ENCODE data around the gene HM13. TPM values are rescaled to one million over a fixed set of nuclear protein-coding genes. Genes with fewer than 3 reads are reported as not detected.
"Not testable (repeated sequence)": the region's sequence is repeated elsewhere in the genome, so short reads cannot be mapped to it uniquely, and the experiment has no call there.

The HM13 gene
- total RNA-seq, 1 donor from 2014 or later: 79.2 TPM

DNA sequence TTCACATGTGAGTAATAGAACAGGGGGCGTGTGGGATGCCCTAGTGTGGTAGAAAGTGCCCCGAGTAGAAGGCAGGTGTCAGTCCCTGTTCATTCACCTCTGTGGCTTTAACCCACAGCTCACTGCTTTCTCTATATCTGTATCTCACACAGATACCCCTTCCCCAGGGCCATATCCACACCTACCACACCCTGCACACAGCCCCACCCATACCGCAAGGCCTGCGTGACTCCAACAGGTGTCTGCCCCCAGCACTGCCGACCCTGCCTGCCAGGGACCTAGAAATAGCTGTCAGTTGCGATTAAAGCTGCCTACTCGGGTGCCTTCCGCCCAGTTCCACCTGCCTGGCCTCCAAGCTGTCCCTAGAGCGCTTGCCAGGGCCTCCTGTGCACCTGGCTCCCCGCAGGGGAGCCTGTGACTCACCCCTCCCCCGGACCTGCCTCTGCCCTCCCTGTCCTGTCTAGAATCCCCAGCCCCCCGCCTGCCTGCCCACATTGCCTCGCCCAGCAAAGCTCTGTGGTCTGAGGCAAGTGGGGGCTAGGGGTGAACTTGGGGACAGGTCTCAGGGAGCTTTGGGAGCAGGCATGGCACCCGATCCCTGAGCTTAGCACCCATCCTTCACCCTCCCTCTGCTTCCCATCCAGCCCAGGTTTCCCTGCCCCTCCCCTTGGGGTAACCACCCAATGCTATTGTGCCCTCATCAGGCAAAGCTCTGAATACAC lies 52.6 kb downstream of the HM13 start:
- DNase-seq (ENCODE audit: low read depth): peak; percentile 65

DNA sequence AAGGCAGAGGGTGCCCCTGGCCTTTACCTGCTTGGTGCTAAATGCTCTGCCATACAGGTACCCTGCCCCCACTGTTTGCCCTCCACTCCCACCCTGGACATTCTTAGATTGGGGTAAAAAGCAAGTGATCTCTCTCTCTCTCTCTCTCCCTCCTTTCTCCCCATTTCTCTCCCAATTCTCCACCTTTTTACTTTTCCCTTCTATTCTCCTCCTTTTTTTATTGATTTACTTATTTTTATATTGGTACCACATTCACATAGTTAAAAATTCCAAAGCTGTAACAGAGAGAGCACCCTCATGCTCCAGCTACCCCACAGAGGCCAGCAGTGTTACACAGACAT lies 53.1 kb downstream of the HM13 start:
- no peak for DNase-seq (ENCODE audit: low read depth)

DNA sequence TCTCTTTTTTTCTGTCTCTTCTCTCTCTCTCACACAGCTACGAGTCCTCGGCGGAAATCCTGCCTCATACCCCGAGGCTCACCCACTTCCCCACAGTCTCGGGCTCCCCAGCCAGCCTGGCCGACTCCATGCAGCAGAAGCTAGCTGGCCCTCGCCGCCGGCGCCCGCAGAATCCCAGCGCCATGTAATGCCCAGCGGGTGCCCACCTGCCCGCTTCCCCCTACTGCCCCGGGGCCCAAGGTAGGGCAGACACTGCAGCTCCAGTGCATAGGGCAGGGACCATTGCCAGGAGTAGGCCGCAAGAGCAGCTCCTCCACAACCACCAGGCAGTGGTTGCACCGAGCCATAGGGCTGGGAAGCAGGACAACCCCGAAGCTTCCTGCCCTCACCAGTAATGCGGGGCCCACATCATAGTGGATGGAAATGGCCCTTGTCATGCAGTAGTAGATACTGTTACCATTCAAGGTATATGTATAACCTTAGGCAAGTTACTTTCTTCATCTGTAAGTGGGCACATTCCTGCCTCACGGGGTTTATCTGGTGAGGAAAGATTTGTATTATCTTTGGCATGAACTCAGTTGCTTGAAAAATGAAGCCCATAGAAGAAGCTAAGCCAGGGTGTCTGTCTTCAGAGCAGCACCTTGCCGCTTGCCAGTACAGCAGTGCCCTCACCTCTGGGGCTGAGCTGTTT lies 53.9 kb downstream of the HM13 start:
- DNase-seq (ENCODE audit: low read depth): no peak

DNA sequence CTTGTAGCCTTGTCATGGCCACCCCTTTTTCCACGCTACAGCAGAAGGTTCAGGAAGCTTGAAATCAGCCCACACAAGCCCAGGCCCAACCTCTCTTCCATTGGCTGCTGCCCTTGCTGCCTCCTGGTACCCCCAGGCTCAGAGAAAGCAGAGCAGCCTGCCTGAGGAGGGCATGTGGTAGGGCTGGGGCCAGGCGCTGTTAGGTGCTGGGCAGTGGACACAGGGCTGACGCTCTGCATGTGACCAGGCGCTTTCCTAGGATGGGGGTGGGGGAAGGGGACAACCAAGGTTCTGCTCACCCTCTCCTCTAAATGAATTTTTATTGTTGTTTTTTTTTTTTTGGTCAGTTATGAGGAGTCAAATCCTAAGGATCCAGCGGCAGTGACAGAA lies 54.5 kb downstream of the HM13 start:
- no peak for DNase-seq (ENCODE audit: low read depth)

DNA sequence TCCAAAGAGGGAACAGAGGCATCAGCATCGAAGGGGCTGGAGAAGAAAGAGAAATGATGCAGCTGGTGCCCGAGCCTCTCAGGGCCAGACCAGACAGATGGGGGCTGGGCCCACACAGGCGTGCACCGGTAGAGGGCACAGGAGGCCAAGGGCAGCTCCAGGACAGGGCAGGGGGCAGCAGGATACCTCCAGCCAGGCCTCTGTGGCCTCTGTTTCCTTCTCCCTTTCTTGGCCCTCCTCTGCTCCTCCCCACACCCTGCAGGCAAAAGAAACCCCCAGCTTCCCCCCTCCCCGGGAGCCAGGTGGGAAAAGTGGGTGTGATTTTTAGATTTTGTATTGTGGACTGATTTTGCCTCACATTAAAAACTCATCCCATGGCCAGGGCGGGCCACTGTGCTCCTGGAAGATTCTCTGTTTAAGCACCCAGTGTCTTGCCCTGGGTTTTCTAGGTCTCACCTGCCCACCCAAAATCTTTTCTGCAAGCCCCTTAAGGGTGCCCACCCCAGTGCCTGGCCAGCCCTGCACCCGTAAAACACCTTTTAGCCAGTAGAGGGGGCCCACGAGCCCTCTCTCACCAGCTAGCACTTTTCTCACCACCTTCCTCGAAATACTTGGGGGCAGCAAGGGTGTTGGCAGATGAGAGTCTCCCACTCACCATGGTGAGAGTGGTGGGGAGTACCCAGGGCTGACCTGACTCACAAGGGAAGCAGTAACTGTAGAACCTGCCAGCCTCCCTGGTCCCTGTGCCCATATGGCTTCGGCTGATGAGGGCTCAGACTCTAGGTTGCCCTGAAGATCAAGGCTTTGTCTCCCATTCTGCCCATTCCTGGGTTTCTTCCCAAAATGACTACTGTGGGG lies 55.1 kb downstream of the HM13 start:
- DNase-seq (ENCODE audit: low read depth): peak; percentile 65

DNA sequence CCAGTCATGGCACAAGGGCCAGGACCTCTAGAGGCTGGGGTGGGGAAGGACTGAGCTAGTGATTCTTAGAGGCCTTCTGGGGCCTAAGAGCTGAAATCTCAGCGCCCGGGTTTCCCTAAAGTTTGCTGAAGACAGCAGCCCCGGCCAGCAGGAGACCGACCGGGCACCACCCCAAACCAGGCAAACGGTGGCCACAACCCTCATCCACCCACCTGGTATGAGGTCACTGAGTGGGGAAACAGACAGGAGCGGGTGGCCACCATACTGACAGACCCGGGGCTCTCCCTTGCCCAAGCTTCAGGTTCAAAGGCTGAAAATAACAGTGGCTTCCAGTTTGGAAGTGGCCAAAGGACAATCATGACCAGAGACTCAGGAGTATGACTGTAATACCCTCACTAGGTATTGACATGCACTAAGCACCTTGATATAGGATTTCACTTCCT lies 55.8 kb downstream of the HM13 start:
- DNase-seq (ENCODE audit: low read depth): peak; percentile 63

DNA sequence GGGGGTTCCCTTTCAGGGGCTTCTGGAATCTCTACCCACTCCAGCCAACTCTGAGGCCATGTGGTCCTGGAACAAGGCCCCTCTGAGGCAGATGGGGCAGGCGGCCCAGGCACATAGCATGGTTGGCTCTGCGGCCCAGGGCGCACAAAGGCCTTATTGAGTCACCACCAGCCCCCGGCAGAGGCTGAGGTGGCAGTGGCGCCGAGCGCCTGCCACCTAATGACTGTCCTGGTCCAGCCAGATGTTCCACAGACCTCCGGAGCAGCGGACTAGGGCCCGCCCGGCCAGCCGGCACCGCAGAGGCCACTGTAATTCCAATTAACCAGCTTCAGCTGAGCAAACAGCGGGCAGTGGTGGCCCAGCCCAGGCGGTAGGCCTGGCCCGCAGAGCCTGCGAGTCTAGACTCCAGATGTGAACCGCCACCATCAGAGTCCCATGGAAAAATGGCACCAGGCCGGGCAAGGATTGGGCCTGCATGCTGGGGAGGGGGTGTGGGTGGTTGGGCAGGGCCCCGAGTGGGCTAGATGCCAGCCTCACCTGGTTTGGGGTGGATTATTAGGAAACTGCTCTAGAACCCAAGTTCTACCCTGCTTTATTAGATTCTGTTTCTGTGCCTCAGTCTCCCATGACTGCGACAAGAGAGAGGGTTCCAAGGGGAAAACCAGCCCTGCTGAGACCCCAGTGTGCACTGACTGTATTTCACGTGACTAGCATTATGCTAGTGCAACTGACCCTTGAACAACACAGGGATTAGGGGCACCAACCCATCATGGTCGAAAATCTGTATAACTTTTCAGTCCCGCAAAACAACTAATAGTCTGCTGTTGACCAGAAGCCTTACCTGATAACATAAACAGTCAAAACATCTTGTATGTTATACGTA lies 56.7 kb downstream of the HM13 start:
- DNase-seq (ENCODE audit: low read depth): peak; percentile 79

DNA sequence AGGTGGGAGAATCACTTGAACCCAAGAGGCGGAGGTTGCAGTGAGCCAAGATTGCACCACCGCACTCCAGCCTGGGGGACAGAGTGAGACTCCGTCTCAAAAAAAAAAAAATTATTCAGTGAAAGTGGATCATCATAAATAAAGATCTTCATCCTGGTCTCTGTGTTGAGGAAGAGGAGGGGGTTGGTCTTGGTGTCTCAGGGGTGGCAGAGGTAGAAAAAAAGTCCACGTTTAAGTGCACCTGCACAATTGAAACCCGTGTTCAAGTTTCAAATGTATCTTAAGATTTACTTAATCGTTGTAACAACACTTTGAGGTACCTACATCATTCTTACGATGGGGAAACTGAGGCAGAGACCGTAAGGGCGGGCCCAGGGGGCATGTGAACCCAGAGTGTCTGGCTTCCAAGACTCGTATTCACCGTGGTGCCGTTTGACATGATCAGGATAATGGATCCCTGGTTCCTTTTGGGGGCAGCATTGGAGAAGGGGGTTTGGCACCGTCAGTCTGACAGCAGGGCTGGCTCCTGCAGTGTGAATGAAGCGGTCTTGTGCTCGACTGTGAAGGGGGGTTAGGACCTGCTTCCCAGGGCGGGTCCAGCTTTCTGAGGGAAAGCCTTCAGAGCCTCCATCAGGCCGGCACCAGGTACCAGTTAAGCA lies 57.9 kb downstream of the HM13 start:
- no peak for DNase-seq (ENCODE audit: low read depth)

DNA sequence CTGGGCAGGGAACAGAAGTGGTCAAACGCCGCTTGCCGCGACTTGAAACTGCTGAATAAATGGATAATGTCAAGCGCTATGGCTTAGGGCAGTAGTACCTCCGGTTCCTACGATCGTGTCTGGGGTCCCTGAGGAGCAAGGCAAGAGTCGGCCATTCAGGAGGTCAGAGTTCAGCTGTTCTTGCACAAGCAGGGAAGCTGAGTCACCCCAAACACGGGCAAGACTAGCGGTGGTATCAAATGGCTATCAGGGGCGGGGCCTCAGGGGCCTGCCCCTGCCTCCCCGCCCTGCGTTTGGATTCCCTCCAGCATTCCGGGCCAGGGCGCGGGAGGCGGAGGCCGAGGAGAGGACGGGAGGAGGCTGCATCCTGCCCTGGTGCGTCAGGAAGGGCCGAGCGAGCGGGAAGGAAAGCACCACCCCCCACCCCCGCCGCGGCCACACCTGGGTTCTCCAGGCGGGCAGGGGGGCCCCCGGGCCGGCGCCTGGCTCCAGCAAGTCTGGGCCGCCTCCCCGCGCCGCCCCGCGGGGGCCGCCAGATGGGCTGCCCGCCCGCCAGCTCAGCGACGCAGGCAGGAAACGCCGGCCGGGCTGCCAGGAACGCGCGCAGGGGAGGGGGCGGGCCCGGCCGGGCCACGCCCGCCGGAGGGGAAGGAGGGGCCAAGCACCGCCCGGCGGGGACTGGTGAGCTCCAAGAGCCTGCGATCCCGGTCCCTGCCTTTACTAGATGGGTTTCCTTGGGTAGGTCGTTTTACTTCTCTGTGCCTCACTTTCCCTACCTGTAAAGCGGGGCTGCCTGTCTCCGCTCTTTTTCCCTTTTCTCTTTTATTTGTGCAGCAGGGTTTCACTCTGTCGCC lies 58.7 kb downstream of the HM13 start:
- peak; percentile 99 for DNase-seq (ENCODE audit: low read depth)

DNA sequence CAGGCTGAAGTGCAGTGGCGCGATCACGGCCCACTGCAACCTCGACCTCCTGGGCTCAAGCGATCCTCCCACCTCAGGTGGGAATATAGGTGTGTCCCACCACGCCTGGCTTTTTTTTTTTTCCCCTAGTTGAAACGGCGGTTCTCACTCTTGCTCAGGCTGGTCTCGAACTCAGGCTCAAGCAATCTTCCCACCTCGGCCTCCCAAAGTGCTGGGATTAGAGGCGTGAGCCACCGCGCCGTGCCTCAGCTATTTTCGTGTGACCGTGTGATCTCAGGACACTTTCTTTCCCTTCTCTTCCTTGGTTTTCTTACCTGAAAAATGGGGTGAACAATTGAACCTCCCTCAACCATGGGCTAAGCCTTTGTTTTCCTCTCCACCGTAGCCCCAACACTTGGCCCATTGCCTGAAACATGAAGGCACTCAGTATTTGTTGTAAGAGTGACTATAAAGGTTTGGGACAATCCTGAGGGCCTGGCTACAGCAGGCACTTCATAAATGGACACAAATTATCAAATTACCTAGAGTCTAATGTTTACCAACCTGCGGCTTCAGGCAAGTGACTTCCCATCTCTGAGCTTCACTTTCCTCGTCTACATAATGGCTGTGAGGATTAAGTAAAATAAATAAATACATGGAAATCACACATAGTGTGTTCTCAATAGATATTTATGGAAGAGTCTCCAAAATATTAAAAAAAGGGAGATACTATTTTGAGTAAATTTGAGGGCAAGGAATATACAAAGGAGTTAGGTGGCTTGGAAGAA lies 59.5 kb downstream of the HM13 start:
- DNase-seq (ENCODE audit: low read depth): no peak

DNA sequence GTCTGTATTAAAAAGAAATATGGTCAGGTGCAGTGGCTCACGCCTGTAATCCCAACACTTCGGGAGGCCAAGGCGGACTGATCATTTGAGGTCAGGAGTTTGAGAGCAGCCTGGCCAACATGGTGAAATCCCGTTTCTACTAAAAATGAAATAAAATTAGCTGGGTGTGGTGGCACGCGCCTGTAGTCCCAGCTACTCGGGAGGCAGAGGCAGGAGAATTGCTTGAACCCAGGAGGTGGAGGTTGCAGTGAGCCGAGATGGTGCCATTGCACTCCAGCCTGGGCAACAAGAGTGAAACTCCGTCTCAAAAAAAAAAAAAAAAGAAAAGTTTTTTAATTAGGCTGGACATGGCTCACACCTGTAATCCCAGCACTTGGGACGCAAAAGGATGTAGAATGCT lies 60.7 kb downstream of the HM13 start:
- not testable (repeated sequence) for DNase-seq (ENCODE audit: low read depth)

DNA sequence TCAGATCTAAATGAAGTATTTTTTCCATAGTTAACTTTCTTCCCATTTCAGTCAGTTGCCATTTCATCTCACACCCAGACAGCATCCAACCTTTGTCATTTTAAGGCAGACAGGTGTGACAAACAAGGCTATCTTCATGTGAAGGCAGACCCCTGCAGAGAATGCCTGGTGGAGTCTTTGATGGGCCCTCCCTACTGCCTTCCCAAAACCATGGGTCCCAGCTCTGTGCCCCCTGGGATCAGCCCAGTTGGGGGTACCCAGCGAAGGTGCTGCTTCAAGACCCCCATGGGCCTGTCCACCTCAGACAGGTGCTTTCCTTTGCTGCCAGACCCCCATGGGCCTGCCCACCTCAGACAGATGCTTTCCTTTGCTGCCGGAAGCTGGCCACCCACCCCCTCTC lies 62.5 kb downstream of the HM13 start:
- no peak for DNase-seq (ENCODE audit: low read depth)

DNA sequence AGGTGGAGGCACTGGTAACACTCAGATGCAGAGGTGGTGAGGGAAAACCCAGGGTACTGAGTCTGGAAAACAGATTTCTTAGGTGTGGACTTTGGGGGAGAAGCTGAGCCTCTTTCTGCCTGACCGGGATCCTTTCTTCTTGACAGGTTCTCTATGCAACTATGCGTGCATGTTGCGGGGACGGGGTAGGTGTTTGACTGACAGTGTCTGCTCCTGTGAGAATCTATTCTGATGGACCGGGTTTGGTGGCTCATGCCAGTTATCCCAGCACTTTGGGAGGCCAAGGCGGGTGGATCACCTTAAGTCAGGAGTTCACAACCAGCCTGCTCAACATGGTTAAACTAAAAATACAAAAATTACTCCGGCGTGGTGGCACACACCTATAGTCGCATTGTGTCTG lies 63.0 kb downstream of the HM13 start:
- DNase-seq (ENCODE audit: low read depth): no peak

DNA sequence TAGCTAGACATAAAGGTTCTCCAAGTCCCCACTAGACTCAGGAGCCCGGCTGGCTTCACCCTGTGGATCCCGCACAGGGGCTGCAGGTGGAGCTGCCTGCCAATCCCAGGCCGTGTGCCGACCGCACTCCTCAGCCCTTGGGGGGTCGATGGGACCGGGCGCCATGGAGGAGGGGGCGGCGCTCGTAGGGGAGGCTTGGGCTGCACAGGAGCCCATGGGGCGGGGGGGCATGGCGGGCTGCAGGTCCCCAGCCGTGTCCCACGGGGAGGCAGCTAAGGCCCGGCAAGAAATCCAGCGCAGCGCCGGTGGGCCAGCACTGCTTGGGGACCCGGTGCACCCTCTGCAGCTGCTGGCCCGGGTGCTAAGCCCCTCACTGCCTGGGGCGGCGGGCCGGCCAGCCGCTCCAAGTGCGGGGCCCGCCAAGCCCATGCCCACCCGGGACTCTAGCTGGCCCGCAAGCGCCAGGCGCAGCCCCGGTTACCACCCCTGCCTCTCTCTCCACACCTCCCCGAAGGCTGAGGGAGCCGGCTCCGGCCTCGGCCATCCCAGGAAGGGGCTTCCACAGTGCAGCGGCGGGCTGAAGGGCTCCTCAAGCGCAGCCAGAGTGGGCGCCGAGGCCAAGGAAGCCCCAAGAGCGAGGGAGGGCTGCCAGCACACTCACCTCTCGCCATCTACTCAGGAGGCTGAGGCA lies 64.4 kb downstream of the HM13 start:
- no peak for DNase-seq (ENCODE audit: low read depth)

DNA sequence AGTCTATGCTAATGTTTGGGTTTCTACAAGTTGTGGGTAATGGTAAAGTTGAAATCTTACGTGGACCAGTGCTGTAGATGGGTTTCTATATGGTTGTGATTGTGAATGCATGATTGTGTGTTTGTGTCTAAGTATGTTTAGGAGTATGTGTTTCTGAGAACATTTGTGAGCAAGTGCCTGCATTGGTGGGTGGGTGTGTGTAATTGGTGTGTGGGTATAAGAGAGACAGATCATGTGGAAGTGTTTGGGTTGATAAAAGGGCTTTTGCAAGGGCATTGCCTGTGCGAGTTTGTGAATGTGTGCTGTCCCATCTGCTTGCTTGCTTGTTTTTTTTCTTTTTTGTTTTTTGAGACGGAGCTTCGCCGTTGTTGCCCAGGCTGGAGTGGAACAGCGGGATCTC lies 65.0 kb downstream of the HM13 start:
- DNase-seq (ENCODE audit: low read depth): no peak

DNA sequence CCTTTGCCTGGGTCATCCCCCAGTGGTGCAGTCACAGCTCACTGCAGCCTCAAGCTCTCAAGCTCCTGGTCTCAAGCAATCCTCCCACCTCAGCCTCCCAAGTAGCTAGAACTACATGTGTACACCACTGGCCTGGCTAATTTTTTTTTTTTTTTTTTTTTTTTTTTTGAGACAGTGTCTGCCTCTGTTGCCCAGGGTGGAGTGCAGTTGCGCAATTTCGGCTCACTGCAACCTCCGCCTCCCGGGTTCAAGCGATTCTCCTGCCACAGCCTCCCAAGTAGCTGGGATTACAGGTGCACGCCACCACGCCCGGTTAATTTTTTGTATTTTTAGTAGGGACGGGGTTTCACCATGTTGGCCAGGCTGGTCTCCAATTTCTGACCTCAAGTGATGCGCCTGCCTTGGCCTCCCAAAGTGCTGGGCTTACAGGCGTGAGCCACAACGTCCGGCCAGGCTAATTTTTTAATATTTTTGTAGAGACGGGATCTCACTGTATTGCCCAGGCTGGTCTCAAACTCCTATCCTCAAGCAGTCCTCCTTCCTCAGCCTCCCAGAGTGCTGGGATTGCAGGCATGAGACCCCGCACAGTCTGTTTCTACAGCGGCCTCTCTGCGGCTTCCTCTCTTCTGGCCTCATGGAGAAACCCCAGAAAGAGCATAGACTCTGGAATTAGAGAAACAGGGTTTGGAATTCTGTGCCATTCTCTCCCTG lies 65.9 kb downstream of the HM13 start:
- not testable (repeated sequence) for DNase-seq (ENCODE audit: low read depth)

DNA sequence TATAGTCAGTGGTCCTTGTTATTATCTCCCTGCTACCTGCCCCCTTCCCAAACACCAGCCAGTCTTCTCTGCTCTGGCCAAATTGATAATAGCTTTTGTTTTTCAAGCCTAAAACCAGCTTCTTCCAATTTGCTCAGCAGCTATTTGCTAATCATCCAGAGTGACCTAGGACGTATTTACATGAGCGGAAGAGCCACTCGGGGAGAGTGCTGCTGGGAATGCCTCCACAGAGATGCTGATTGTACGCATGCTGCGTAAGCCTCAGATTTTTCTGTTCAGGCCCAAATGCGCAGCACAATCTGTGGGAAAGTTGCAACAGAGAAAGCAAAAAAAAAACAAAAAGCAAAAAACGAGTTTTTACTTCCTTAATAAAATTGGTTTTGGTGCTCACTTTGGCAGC lies 66.5 kb downstream of the HM13 start:
- DNase-seq (ENCODE audit: low read depth): no peak

DNA sequence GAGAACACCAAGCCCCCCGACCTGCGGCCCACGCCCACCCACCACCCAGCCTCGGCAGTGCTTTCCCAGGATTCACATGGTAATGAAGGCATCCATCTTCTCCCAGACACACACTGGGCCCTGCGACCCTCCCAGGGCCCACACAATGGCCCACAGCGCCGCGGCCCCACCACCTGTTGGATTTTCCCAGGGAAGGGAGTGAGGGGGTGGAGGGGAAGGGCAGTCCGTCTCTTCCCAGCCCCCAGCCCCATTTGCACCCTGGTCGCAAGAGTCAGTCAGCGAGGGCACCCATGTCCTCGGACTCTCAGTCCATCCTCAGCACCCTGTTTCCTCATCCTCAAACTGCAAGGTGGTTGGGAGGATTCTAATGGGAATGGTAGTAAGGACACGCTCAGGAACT lies 67.1 kb downstream of the HM13 start:
- DNase-seq (ENCODE audit: low read depth): no peak

All from myocyte (in vitro differentiated cells).